Endodermal cell (in vitro differentiated cells): Measurements from ENCODE around the gene TRNAU1AP. TPM values are rescaled to one million over a fixed set of nuclear protein-coding genes. Genes with fewer than 3 reads are reported as not detected.
A peak's percentile ranks its signal among the peaks of the same experiment; 100 is the strongest.

Experiments
- DNase-seq: peaks from one replicate; pipeline ENCODE4 v3.0.0-alpha.2; 2017
- H3K27ac ChIP-seq: 2 replicates; pipeline ENCODE4 v1.5.1; 2013; ENCODE audit warnings: mild to moderate bottlenecking, low read depth, low read length, moderate library complexity
- H3K27me3 ChIP-seq: 2 replicates; pipeline ENCODE4 v1.6.1; 2013; ENCODE audit warnings: mild to moderate bottlenecking, low read length, moderate library complexity; ENCODE audit not compliant: insufficient read depth, control insufficient read depth, poor library complexity, severe bottlenecking
- H3K36me3 ChIP-seq: 2 replicates; pipeline ENCODE4 v1.7.0; 2013; ENCODE audit warnings: mild to moderate bottlenecking, low read length, moderate library complexity; ENCODE audit not compliant: control insufficient read depth, insufficient read depth
- H3K4me1 ChIP-seq: one replicate; pipeline ENCODE4 v1.7.0; 2013; ENCODE audit warnings: low read length; ENCODE audit not compliant: control insufficient read depth, insufficient read depth
- H3K4me3 ChIP-seq: 2 replicates; pipeline ENCODE4 v1.5.1; 2013; ENCODE audit warnings: mild to moderate bottlenecking, low read length, moderate library complexity
- H3K9ac ChIP-seq: 2 replicates; pipeline ENCODE4 v1.6.1; 2013; ENCODE audit warnings: mild to moderate bottlenecking, low read length, moderate library complexity; ENCODE audit not compliant: poor library complexity, severe bottlenecking; ENCODE audit errors: extremely low read depth
- H3K9me3 ChIP-seq: 2 replicates; pipeline ENCODE4 v1.6.1; 2013; ENCODE audit warnings: mild to moderate bottlenecking, low read length, moderate library complexity; ENCODE audit not compliant: control insufficient read depth
- H3K27ac Mint-ChIP-seq: 2 replicates; pipeline ENCODE4 v1.8.0; 2020; ENCODE audit warnings: mixed read lengths
- H3K27me3 Mint-ChIP-seq: 2 replicates; pipeline ENCODE4 v1.8.0; 2021; ENCODE audit warnings: mild to moderate bottlenecking, mixed read lengths; ENCODE audit not compliant: insufficient read depth
- H3K36me3 Mint-ChIP-seq: 2 replicates; pipeline ENCODE4 v1.8.0; 2020; ENCODE audit warnings: low read depth, mixed read lengths
- H3K4me1 Mint-ChIP-seq: 2 replicates; pipeline ENCODE4 v1.8.0; 2020; ENCODE audit warnings: mixed read lengths
- H3K4me3 Mint-ChIP-seq: 2 replicates; pipeline ENCODE4 v1.8.0; 2020; ENCODE audit warnings: mild to moderate bottlenecking, moderate library complexity, mixed read lengths
- H3K9me3 Mint-ChIP-seq: 2 replicates; pipeline ENCODE4 v1.8.0; 2020; ENCODE audit warnings: mild to moderate bottlenecking, mixed read lengths
- CTCF ChIP-seq: fragments of 200-600 bp; sonication (generic); conservative IDR thresholded peaks from 2 replicates; pipeline ENCODE4 v1.5.0; 2021; ENCODE audit warnings: antibody characterized with exemption, mild to moderate bottlenecking
- WGBS, 2 experiments: methylation state at CpG; one replicate each; pipeline versions ENCODE4 v1.1.5 to v1.1.7; 2013; ENCODE audit warnings: missing lambda C conversion rate in 2 of 2, mixed read lengths in 1 of 2; ENCODE audit not compliant: insufficient coverage in 1 of 2, insufficient read length in 1 of 2; 5-methylcytosine and 5-hydroxymethylcytosine counted together
- total RNA-seq, 2 donors: library from RNA; stranded (reverse); fragmentation: NEBNext Ultra II Directional in 1 of 2; extraction: Animal tissue kit (Norgen Biotek cat#: 25700) in 1 of 2; gene quantifications; 2 replicates in 1 of 2; 3 replicates in 1 of 2; pipeline ENCODE4 v1.2.1, GENCODE V29; 2021

The TRNAU1AP gene
- total RNA-seq, 2 donors from 2014 or later, result 49.6 to 53.7 TPM

DNA sequence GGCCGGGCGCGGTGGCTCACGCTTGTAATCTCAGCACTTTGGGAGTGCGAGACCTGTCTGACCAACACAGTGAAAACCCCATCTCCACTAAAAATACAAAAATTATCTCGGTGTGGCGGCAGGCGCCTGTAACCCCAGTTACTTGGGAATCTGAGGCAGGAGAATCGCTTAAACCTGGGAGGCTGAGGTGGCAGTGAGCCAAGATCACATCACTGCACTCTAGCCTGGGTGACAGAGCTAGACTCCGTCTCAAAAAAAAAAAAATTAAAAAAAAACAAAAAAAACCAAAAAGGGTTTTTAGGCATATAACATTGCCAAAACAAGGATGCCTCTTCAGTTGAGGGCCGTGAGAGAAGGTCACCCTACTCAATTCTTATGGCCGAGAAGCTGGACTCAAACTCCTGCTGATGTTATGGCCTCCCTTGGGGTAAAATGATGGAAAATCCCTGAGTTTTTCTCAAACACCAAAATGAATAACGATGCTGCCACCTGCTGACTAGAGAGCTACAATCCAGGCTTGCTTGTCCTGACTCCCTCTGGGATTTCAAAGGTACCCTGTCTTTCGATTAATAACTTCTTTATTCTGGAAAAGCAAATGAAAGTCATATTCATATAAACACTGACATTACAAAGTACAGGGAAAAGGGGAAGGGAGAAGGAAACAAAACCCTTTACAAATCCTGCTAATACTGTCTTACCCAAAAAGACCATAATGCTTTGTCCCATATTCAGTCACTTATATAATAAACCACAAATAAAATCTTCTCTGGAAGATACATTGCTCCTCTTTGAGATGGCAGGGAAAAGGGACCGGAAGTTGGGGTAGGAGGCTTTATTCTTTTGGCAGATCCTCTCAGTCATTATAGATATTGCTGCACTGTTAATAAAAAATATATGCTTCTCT lies 49.9 kb downstream of the TRNAU1AP start:
- Histone ChIP-seq H3K4me1 (no peaks in the 10 kb centered on the region), H3K27me3 (no peaks in the 10 kb centered on the region), H3K9ac (no peak overlapping the region), H3K9me3 (no peaks in the 10 kb centered on the region), H3K36me3 (peaks cover 35% of the 10 kb centered on the region), H3K27ac (no peak overlapping the region), H3K4me3 (no peak overlapping the region)
- peak; percentile 86 for DNase-seq
- Mint-ChIP-seq H3K27me3 (no peaks in the 10 kb centered on the region), H3K27ac (peak overlapping the region; percentile 81), H3K9me3 (no peaks in the 10 kb centered on the region), H3K36me3 (peaks cover 32% of the 10 kb centered on the region), H3K4me1 (no peaks in the 10 kb centered on the region), H3K4me3 (no peak overlapping the region)
- TF ChIP-seq CTCF, result peak; percentile 83
- WGBS, 2 experiments, result 78% methylated on average over 13 to 15 of the region's 15 CpGs

GRCh38 chr1:28604411-28604810 lies 51.5 kb downstream of the TRNAU1AP start:
- WGBS, 2 experiments, result 92 to 95% methylated on average over 5 of the region's 5 CpGs
- H3K9ac ChIP-seq, result no peak overlapping the region
- H3K27ac ChIP-seq, result no peak overlapping the region
- Mint-ChIP-seq H3K27ac (no peak overlapping the region), H3K27me3 (no peaks in the 10 kb centered on the region), H3K36me3 (peaks cover 37% of the 10 kb centered on the region), H3K4me3 (no peak overlapping the region), H3K4me1 (no peaks in the 10 kb centered on the region), H3K9me3 (no peaks in the 10 kb centered on the region)
- no peak overlapping the region for H3K4me3 ChIP-seq
- peaks cover 42% of the 10 kb centered on the region for H3K36me3 ChIP-seq
- H3K4me1 ChIP-seq, result no peaks in the 10 kb centered on the region
- H3K9me3 ChIP-seq, result no peaks in the 10 kb centered on the region
- no peak for DNase-seq
- no peak for TF ChIP-seq CTCF
- no peaks in the 10 kb centered on the region for H3K27me3 ChIP-seq

GRCh38 chr1:28604962-28605361 lies 52.1 kb downstream of the TRNAU1AP start:
- no peaks in the 10 kb centered on the region for H3K4me1 ChIP-seq
- Mint-ChIP-seq H3K27me3 (no peaks in the 10 kb centered on the region), H3K36me3 (peaks cover 41% of the 10 kb centered on the region), H3K27ac (peak overlapping the region; percentile 30), H3K9me3 (no peaks in the 10 kb centered on the region), H3K4me1 (no peaks in the 10 kb centered on the region), H3K4me3 (no peak overlapping the region)
- no peak overlapping the region for H3K4me3 ChIP-seq
- peaks cover 42% of the 10 kb centered on the region for H3K36me3 ChIP-seq
- no peak overlapping the region for H3K9ac ChIP-seq
- DNase-seq, result no peak
- no peak overlapping the region for H3K27ac ChIP-seq
- no peak for TF ChIP-seq CTCF
- WGBS, 2 experiments, result 90 to 93% methylated on average over 5 to 6 of the region's 6 CpGs
- no peaks in the 10 kb centered on the region for H3K9me3 ChIP-seq
- no peaks in the 10 kb centered on the region for H3K27me3 ChIP-seq
